ENCODE data around the gene KCMF1.

KCMF1 gene

GRCh38 chr2:84970210-84970867 is 622 bp upstream of the KCMF1 start:
- no peaks in the 10 kb centered on the region for H3K9me3 ChIP-seq (replicated peaks in 1 of 2; ENCODE audit: control insufficient read depth in 2 of 2, insufficient read depth in 1 of 2, low read depth in 1 of 2, low read length in 2 of 2)
- peak overlapping the region; percentile 94 for H2BK120ac ChIP-seq (ENCODE audit: low read depth, low read length)
- peak overlapping the region; percentile 91 for H3K14ac ChIP-seq (ENCODE audit: low read length)
- H3K27me3 ChIP-seq (ENCODE audit: control insufficient read depth in 3 of 3, insufficient read depth in 3 of 3, low read depth in 1 of 3, low read length in 3 of 3): no peaks in the 10 kb centered on the region
- H3K4me2 ChIP-seq (ENCODE audit: insufficient read depth, low read length, poor library complexity, severe bottlenecking): peak overlapping the region; percentile 72
- H4K91ac ChIP-seq (ENCODE audit: low read depth, low read length, poor library complexity): no peak overlapping the region
- H2BK15ac ChIP-seq (ENCODE audit: low read length): peak overlapping the region; percentile 98
- H3K27ac ChIP-seq (replicated peaks; ENCODE audit: low read length): peak overlapping the region; percentile 95
- no peak overlapping the region for H4K8ac ChIP-seq (ENCODE audit: low read depth, low read length)
- WGBS, 2 donors (ENCODE audit: extremely low coverage in 2 of 2, insufficient read length in 2 of 2, insufficient replicate concordance in 1 of 2): no CpG with 5 or more reads among the region's 65 CpGs
- DNase-seq (ENCODE audit: low spot score): no peak
- peak overlapping the region; percentile 80 for H3K23ac ChIP-seq (ENCODE audit: low read depth, low read length, poor library complexity)
- no peaks in the 10 kb centered on the region for H3K79me1 ChIP-seq (ENCODE audit: low read depth, low read length)
- H3K36me3 ChIP-seq (replicated peaks in 1 of 2; ENCODE audit: control insufficient read depth in 2 of 2, insufficient read depth in 2 of 2, low read length in 2 of 2): peaks cover 6 to 31% of the 10 kb centered on the region in 2 donors
- peak overlapping the region; percentile 93 for H2AFZ ChIP-seq (ENCODE audit: low read length)
- no peak overlapping the region for H2BK12ac ChIP-seq (ENCODE audit: low read length)
- H3K9ac ChIP-seq (ENCODE audit: low read depth, low read length, poor library complexity): peak overlapping the region; percentile 95
- peaks cover 2% of the 10 kb centered on the region in 2 donors for H3K4me1 ChIP-seq (ENCODE audit: control insufficient read depth in 2 of 2, insufficient read depth in 1 of 2, low read depth in 1 of 2, low read length in 2 of 2)
- H3K4ac ChIP-seq (ENCODE audit: low read length): peak overlapping the region; percentile 67
- H2AK5ac ChIP-seq (ENCODE audit: low read depth, low read length): peak overlapping the region; percentile 98
- peak overlapping the region; percentile 75 to 98 for H3K4me3 ChIP-seq (ENCODE audit: low read length in 2 of 2)
- H2BK5ac ChIP-seq (ENCODE audit: low read length): peak overlapping the region; percentile 98
- H3K18ac ChIP-seq (ENCODE audit: low read length): peak overlapping the region; percentile 98

GRCh38 chr2:84971510-84972206 is 697 bp downstream of the KCMF1 start:
- Histone ChIP-seq H3K27me3 (ENCODE audit: control insufficient read depth in 3 of 3, insufficient read depth in 3 of 3, low read depth in 1 of 3, low read length in 3 of 3) (no peaks in the 10 kb centered on the region), H3K27ac (replicated peaks; ENCODE audit: low read length) (peak overlapping the region; percentile 88), H4K8ac (ENCODE audit: low read depth, low read length) (no peak overlapping the region), H3K4me3 (ENCODE audit: low read length in 2 of 2) (peak overlapping the region; percentile 75 to 88), H2BK120ac (ENCODE audit: low read depth, low read length) (peak overlapping the region; percentile 49), H2AK5ac (ENCODE audit: low read depth, low read length) (peak overlapping the region; percentile 40), H3K14ac (ENCODE audit: low read length) (peak overlapping the region; percentile 91), H3K79me1 (ENCODE audit: low read depth, low read length) (no peaks in the 10 kb centered on the region), H3K4me2 (ENCODE audit: insufficient read depth, low read length, poor library complexity, severe bottlenecking) (peak overlapping the region; percentile 60), H2BK5ac (ENCODE audit: low read length) (peak overlapping the region; percentile 94), H4K91ac (ENCODE audit: low read depth, low read length, poor library complexity) (peak overlapping the region; percentile 79), H3K9me3 (replicated peaks in 1 of 2; ENCODE audit: control insufficient read depth in 2 of 2, insufficient read depth in 1 of 2, low read depth in 1 of 2, low read length in 2 of 2) (no peaks in the 10 kb centered on the region), H3K18ac (ENCODE audit: low read length) (peak overlapping the region; percentile 89), H3K4ac (ENCODE audit: low read length) (no peak overlapping the region), H3K23ac (ENCODE audit: low read depth, low read length, poor library complexity) (peak overlapping the region; percentile 57), H2BK15ac (ENCODE audit: low read length) (no peak overlapping the region), H2BK12ac (ENCODE audit: low read length) (no peak overlapping the region), H3K9ac (ENCODE audit: low read depth, low read length, poor library complexity) (peak overlapping the region; percentile 95), H3K4me1 (ENCODE audit: control insufficient read depth in 2 of 2, insufficient read depth in 1 of 2, low read depth in 1 of 2, low read length in 2 of 2) (peaks cover 2 to 5% of the 10 kb centered on the region in 2 donors), H3K36me3 (replicated peaks in 1 of 2; ENCODE audit: control insufficient read depth in 2 of 2, insufficient read depth in 2 of 2, low read length in 2 of 2) (peaks cover 2 to 18% of the 10 kb centered on the region in 2 donors), H2AFZ (ENCODE audit: low read length) (peak overlapping the region; percentile 12)
- WGBS, 2 donors (ENCODE audit: extremely low coverage in 2 of 2, insufficient read length in 2 of 2, insufficient replicate concordance in 1 of 2): no CpG with 5 or more reads among the region's 99 CpGs
- no peak for DNase-seq (ENCODE audit: low spot score)

GRCh38 chr2:84972207-84972783 is 1.3 kb downstream of the KCMF1 start:
- peak overlapping the region; percentile 40 for H2AK5ac ChIP-seq (ENCODE audit: low read depth, low read length)
- peak overlapping the region; percentile 12 for H2AFZ ChIP-seq (ENCODE audit: low read length)
- H3K9me3 ChIP-seq (replicated peaks in 1 of 2; ENCODE audit: control insufficient read depth in 2 of 2, insufficient read depth in 1 of 2, low read depth in 1 of 2, low read length in 2 of 2): no peaks in the 10 kb centered on the region
- H3K4ac ChIP-seq (ENCODE audit: low read length): no peak overlapping the region
- no peak overlapping the region for H2BK12ac ChIP-seq (ENCODE audit: low read length)
- H3K36me3 ChIP-seq (replicated peaks in 1 of 2; ENCODE audit: control insufficient read depth in 2 of 2, insufficient read depth in 2 of 2, low read length in 2 of 2): peaks cover 0 to 17% of the 10 kb centered on the region in 2 donors
- H2BK120ac ChIP-seq (ENCODE audit: low read depth, low read length): no peak overlapping the region
- no peak overlapping the region for H4K91ac ChIP-seq (ENCODE audit: low read depth, low read length, poor library complexity)
- H3K4me2 ChIP-seq (ENCODE audit: insufficient read depth, low read length, poor library complexity, severe bottlenecking): peak overlapping the region; percentile 60
- no CpG with 5 or more reads among the region's 11 CpGs for WGBS, 2 donors (ENCODE audit: extremely low coverage in 2 of 2, insufficient read length in 2 of 2, insufficient replicate concordance in 1 of 2)
- peak overlapping the region; percentile 75 to 88 for H3K4me3 ChIP-seq (ENCODE audit: low read length in 2 of 2)
- no peak overlapping the region for H3K23ac ChIP-seq (ENCODE audit: low read depth, low read length, poor library complexity)
- peak overlapping the region; percentile 94 for H2BK5ac ChIP-seq (ENCODE audit: low read length)
- no peak overlapping the region for H4K8ac ChIP-seq (ENCODE audit: low read depth, low read length)
- peak overlapping the region; percentile 89 for H3K18ac ChIP-seq (ENCODE audit: low read length)
- H3K14ac ChIP-seq (ENCODE audit: low read length): peak overlapping the region; percentile 91
- no peaks in the 10 kb centered on the region for H3K27me3 ChIP-seq (ENCODE audit: control insufficient read depth in 3 of 3, insufficient read depth in 3 of 3, low read depth in 1 of 3, low read length in 3 of 3)
- no peak overlapping the region for H2BK15ac ChIP-seq (ENCODE audit: low read length)
- peak overlapping the region; percentile 95 for H3K9ac ChIP-seq (ENCODE audit: low read depth, low read length, poor library complexity)
- peaks cover 2 to 5% of the 10 kb centered on the region in 2 donors for H3K4me1 ChIP-seq (ENCODE audit: control insufficient read depth in 2 of 2, insufficient read depth in 1 of 2, low read depth in 1 of 2, low read length in 2 of 2)
- H3K27ac ChIP-seq (replicated peaks; ENCODE audit: low read length): peak overlapping the region; percentile 88
- no peaks in the 10 kb centered on the region for H3K79me1 ChIP-seq (ENCODE audit: low read depth, low read length)
- no peak for DNase-seq (ENCODE audit: low spot score)

- no peak overlapping the region for H3K9ac ChIP-seq (ENCODE audit: low read depth, low read length, poor library complexity)
- H3K27ac ChIP-seq (replicated peaks; ENCODE audit: low read length): no peak overlapping the region
- no CpG with 5 or more reads among the region's 4 CpGs for WGBS, 2 donors (ENCODE audit: extremely low coverage in 2 of 2, insufficient read length in 2 of 2, insufficient replicate concordance in 1 of 2)
- H3K4ac ChIP-seq (ENCODE audit: low read length): no peak overlapping the region
- H3K4me2 ChIP-seq (ENCODE audit: insufficient read depth, low read length, poor library complexity, severe bottlenecking): no peak overlapping the region
- H3K27me3 ChIP-seq (ENCODE audit: control insufficient read depth in 3 of 3, insufficient read depth in 3 of 3, low read depth in 1 of 3, low read length in 3 of 3): no peaks in the 10 kb centered on the region
- H2BK12ac ChIP-seq (ENCODE audit: low read length): no peak overlapping the region
- no peak overlapping the region for H3K23ac ChIP-seq (ENCODE audit: low read depth, low read length, poor library complexity)
- H2BK120ac ChIP-seq (ENCODE audit: low read depth, low read length): no peak overlapping the region
- no peak overlapping the region for H2BK15ac ChIP-seq (ENCODE audit: low read length)
- H3K36me3 ChIP-seq (replicated peaks in 1 of 2; ENCODE audit: control insufficient read depth in 2 of 2, insufficient read depth in 2 of 2, low read length in 2 of 2): peaks cover 0 to 17% of the 10 kb centered on the region in 2 donors
- peaks cover 2 to 5% of the 10 kb centered on the region in 2 donors for H3K4me1 ChIP-seq (ENCODE audit: control insufficient read depth in 2 of 2, insufficient read depth in 1 of 2, low read depth in 1 of 2, low read length in 2 of 2)
- H3K9me3 ChIP-seq (replicated peaks in 1 of 2; ENCODE audit: control insufficient read depth in 2 of 2, insufficient read depth in 1 of 2, low read depth in 1 of 2, low read length in 2 of 2): no peaks in the 10 kb centered on the region
- H4K91ac ChIP-seq (ENCODE audit: low read depth, low read length, poor library complexity): no peak overlapping the region
- no peak overlapping the region for H4K8ac ChIP-seq (ENCODE audit: low read depth, low read length)
- H3K79me1 ChIP-seq (ENCODE audit: low read depth, low read length): no peaks in the 10 kb centered on the region
- H3K14ac ChIP-seq (ENCODE audit: low read length): no peak overlapping the region
- peak overlapping the region in 1 of 2 donors; percentile 75 for H3K4me3 ChIP-seq (ENCODE audit: low read length in 2 of 2)
- H2AK5ac ChIP-seq (ENCODE audit: low read depth, low read length): no peak overlapping the region
- DNase-seq (ENCODE audit: low spot score): no peak
- no peak overlapping the region for H2BK5ac ChIP-seq (ENCODE audit: low read length)
- H2AFZ ChIP-seq (ENCODE audit: low read length): no peak overlapping the region
- no peak overlapping the region for H3K18ac ChIP-seq (ENCODE audit: low read length)
These were observed 2.0 kb downstream of the KCMF1 start for GRCh38 chr2:84972932-84973331.

Data from neuronal stem cell (in vitro differentiated cells).